ENCODE results near the gene CMC2.

The CMC2 gene

GRCh38 chr16:81006813-81007695 lies at the start of gene CMC2, which contains the start of gene CENPN:
Gene CMC2, minus strand, starts transcription at chr16:81006885. Its CDS starts 9,491 bp downstream, at chr16:80997394.
Gene CENPN, plus strand, starts transcription at chr16:81007214. Its CDS starts 4,726 bp downstream, at chr16:81011940.
- ATAC-seq (peak; percentile 84), DNase-seq (peak; percentile 94)
- Mint-ChIP-seq H3K27ac (peak within 1 kb of the TSS; percentile 100), H3K9me3 (no peaks in the 10 kb centered on the region), H3K27me3 (peaks cover 7% of the 10 kb centered on the region), H3K4me3 (peak within 1 kb of the TSS; percentile 98), H3K36me3 (ENCODE audit: low read depth) (peaks cover 29% of the 10 kb centered on the region), H3K4me1 (peaks cover 59% of the 10 kb centered on the region)

GRCh38 chr16:81053761-81054160 lies 47.1 kb upstream of the CMC2 start:
- peaks cover 19% of the 10 kb centered on the region for H3K9me3 Mint-ChIP-seq
- H3K27ac Mint-ChIP-seq, result no peak overlapping the region
- ATAC-seq, result no peak
- H3K4me1 Mint-ChIP-seq, result no peaks in the 10 kb centered on the region
- no peak for DNase-seq
- H3K4me3 Mint-ChIP-seq, result no peak overlapping the region
- no peaks in the 10 kb centered on the region for H3K27me3 Mint-ChIP-seq
- peaks cover 9% of the 10 kb centered on the region for H3K36me3 Mint-ChIP-seq (ENCODE audit: low read depth)

GRCh38 chr16:81042821-81043220 lies 36.1 kb upstream of the CMC2 start:
- peak overlapping the region; percentile 37 for H3K27ac Mint-ChIP-seq
- H3K36me3 Mint-ChIP-seq (ENCODE audit: low read depth), result peaks cover 39% of the 10 kb centered on the region
- H3K4me3 Mint-ChIP-seq, result no peak overlapping the region
- no peaks in the 10 kb centered on the region for H3K27me3 Mint-ChIP-seq
- ATAC-seq, result no peak
- no peaks in the 10 kb centered on the region for H3K9me3 Mint-ChIP-seq
- peaks cover 8% of the 10 kb centered on the region for H3K4me1 Mint-ChIP-seq
- DNase-seq, result no peak

- Mint-ChIP-seq H3K27me3 (no peaks in the 10 kb centered on the region), H3K27ac (no peak overlapping the region), H3K4me1 (peaks cover 19% of the 10 kb centered on the region), H3K9me3 (no peaks in the 10 kb centered on the region), H3K36me3 (ENCODE audit: low read depth) (peaks cover 40% of the 10 kb centered on the region), H3K4me3 (no peak overlapping the region)
- ATAC-seq, result no peak
- no peak for DNase-seq
These were observed 35.0 kb upstream of the CMC2 start for GRCh38 chr16:81041696-81042095.

GRCh38 chr16:81040842-81041241 lies 34.2 kb upstream of the CMC2 start:
- Mint-ChIP-seq H3K9me3 (no peaks in the 10 kb centered on the region), H3K27ac (no peak overlapping the region)

GRCh38 chr16:81040131-81040530 lies 33.4 kb upstream of the CMC2 start:
- Mint-ChIP-seq H3K27me3 (no peaks in the 10 kb centered on the region), H3K4me3 (no peak overlapping the region), H3K9me3 (no peaks in the 10 kb centered on the region), H3K36me3 (ENCODE audit: low read depth) (peaks cover 36% of the 10 kb centered on the region), H3K27ac (no peak overlapping the region), H3K4me1 (peaks cover 21% of the 10 kb centered on the region)
- DNase-seq (no peak), ATAC-seq (no peak)

More at GRCh38 chr16:81040842-81041241, 34.2 kb upstream of the CMC2 start:
- no peak overlapping the region for H3K4me3 Mint-ChIP-seq
- DNase-seq (no peak), ATAC-seq (no peak)
- H3K4me1 Mint-ChIP-seq, result peaks cover 21% of the 10 kb centered on the region
- H3K27me3 Mint-ChIP-seq, result no peaks in the 10 kb centered on the region
- H3K36me3 Mint-ChIP-seq (ENCODE audit: low read depth), result peaks cover 40% of the 10 kb centered on the region

- Mint-ChIP-seq H3K27me3 (no peaks in the 10 kb centered on the region), H3K4me1 (peaks cover 21% of the 10 kb centered on the region), H3K36me3 (ENCODE audit: low read depth) (peaks cover 22% of the 10 kb centered on the region), H3K27ac (no peak overlapping the region), H3K4me3 (peak overlapping the region; percentile 84), H3K9me3 (no peaks in the 10 kb centered on the region)
- no peak for DNase-seq
- no peak for ATAC-seq
These were observed 30.2 kb upstream of the CMC2 start for GRCh38 chr16:81036751-81037350.

GRCh38 chr16:81035975-81036750 lies 29.5 kb upstream of the CMC2 start:
- Mint-ChIP-seq H3K4me3 (peak overlapping the region; percentile 84), H3K27ac (no peak overlapping the region), H3K4me1 (peaks cover 21% of the 10 kb centered on the region), H3K36me3 (ENCODE audit: low read depth) (peaks cover 24% of the 10 kb centered on the region), H3K9me3 (no peaks in the 10 kb centered on the region), H3K27me3 (no peaks in the 10 kb centered on the region)
- ATAC-seq (peak; percentile 55), DNase-seq (peak; percentile 38)

GRCh38 chr16:81035398-81035974 lies 28.8 kb upstream of the CMC2 start, which contains the start of gene ATMIN:
Gene ATMIN, plus strand, starts transcription at chr16:81035842. Its CDS starts 29 bp downstream, at chr16:81035871.
- Mint-ChIP-seq H3K9me3 (no peaks in the 10 kb centered on the region), H3K4me3 (peak within 1 kb of the TSS; percentile 84), H3K27ac (peak within 1 kb of the TSS; percentile 72), H3K27me3 (no peaks in the 10 kb centered on the region), H3K36me3 (ENCODE audit: low read depth) (peaks cover 25% of the 10 kb centered on the region), H3K4me1 (peaks cover 21% of the 10 kb centered on the region)
- ATAC-seq (peak; percentile 95), DNase-seq (peak; percentile 90)

GRCh38 chr16:81029930-81030604 lies 23.4 kb upstream of the CMC2 start:
- H3K27me3 Mint-ChIP-seq, result no peaks in the 10 kb centered on the region
- DNase-seq (peak; percentile 18), ATAC-seq (peak; percentile 46)
- peaks cover 60% of the 10 kb centered on the region for H3K36me3 Mint-ChIP-seq (ENCODE audit: low read depth)
- H3K9me3 Mint-ChIP-seq, result peaks cover 8% of the 10 kb centered on the region
- H3K4me3 Mint-ChIP-seq, result no peak overlapping the region
- peaks cover 6% of the 10 kb centered on the region for H3K4me1 Mint-ChIP-seq
- no peak overlapping the region for H3K27ac Mint-ChIP-seq

- DNase-seq (no peak), ATAC-seq (no peak)
- H3K36me3 Mint-ChIP-seq (ENCODE audit: low read depth), result peaks cover 74% of the 10 kb centered on the region
- H3K9me3 Mint-ChIP-seq, result peaks cover 8% of the 10 kb centered on the region
- no peak overlapping the region for H3K27ac Mint-ChIP-seq
- H3K27me3 Mint-ChIP-seq, result no peaks in the 10 kb centered on the region
- no peak overlapping the region for H3K4me3 Mint-ChIP-seq
- peaks cover 6% of the 10 kb centered on the region for H3K4me1 Mint-ChIP-seq
These were observed 19.7 kb upstream of the CMC2 start for GRCh38 chr16:81026429-81026828.

GRCh38 chr16:81018496-81018895 lies 11.8 kb upstream of the CMC2 start:
- H3K9me3 Mint-ChIP-seq, result no peaks in the 10 kb centered on the region
- no peak overlapping the region for H3K4me3 Mint-ChIP-seq
- no peak for ATAC-seq
- no peaks in the 10 kb centered on the region for H3K27me3 Mint-ChIP-seq
- H3K36me3 Mint-ChIP-seq (ENCODE audit: low read depth), result peaks cover 75% of the 10 kb centered on the region
- DNase-seq, result no peak
- H3K27ac Mint-ChIP-seq, result no peak overlapping the region
- no peaks in the 10 kb centered on the region for H3K4me1 Mint-ChIP-seq

- Mint-ChIP-seq H3K27ac (no peak overlapping the region), H3K9me3 (no peaks in the 10 kb centered on the region), H3K4me1 (no peaks in the 10 kb centered on the region), H3K27me3 (no peaks in the 10 kb centered on the region), H3K4me3 (no peak overlapping the region), H3K36me3 (ENCODE audit: low read depth) (peaks cover 72% of the 10 kb centered on the region)
- no peak for ATAC-seq
- DNase-seq, result no peak
These were observed 8.0 kb upstream of the CMC2 start for GRCh38 chr16:81014672-81015071.

- Mint-ChIP-seq H3K27me3 (no peaks in the 10 kb centered on the region), H3K9me3 (no peaks in the 10 kb centered on the region)
- no peak for ATAC-seq
These were observed 6.3 kb upstream of the CMC2 start for GRCh38 chr16:81012974-81013373.

More at GRCh38 chr16:81012974-81013373, 6.3 kb upstream of the CMC2 start:
- Mint-ChIP-seq H3K4me1 (peaks cover 11% of the 10 kb centered on the region), H3K4me3 (no peak overlapping the region), H3K27ac (no peak overlapping the region), H3K36me3 (ENCODE audit: low read depth) (peaks cover 67% of the 10 kb centered on the region)
- no peak for DNase-seq

Data from activated naive CD8-positive, alpha-beta T cell treated with anti-CD3 and anti-CD28 coated beads, Interleukin-2, amount 50 U/mL, for 24 hours (primary cell).